K562 (cell line): ENCODE measurements around the gene MARK2. TPM values are rescaled to one million over a fixed set of nuclear protein-coding genes. Genes with fewer than 3 reads are reported as not detected.

ENCODE experiments used
- ATAC-seq: fragments of 200-7000 bp; cut with Tn5 transposase; 3 replicates; pipeline ENCODE4 v1.9.1; 2020; ENCODE audit warnings: moderate library complexity
- BruUV-seq: library from RNA; stranded (reverse); fragments of 400-500 nt; replicated peaks from 2 replicates; lab custom pipeline; 2021; lab: Mats Ljungman, UMichigan
- CTCF ChIA-PET: fragments of 300-600 bp; formaldehyde crosslinking; extraction: SDS; loops from one replicate; lab custom pipeline; 2021; ENCODE audit warnings: low intra/inter-chr PET ratio; lab: Yijun Ruan, JAX
- POLR2A ChIA-PET: fragments of 300-600, 350-650 bp; sonication (Branson Sonifier 250); formaldehyde crosslinking; extraction: SDS; loops from one replicate; lab custom pipeline; 2021; ENCODE audit warnings: antibody characterized with exemption, inconsistent platforms; lab: Yijun Ruan, JAX
- DNase-seq, 4 experiments: peaks; one replicate each; pipeline versions ENCODE4 v3.0.0 to v3.0.0-alpha.2; 2011 to 2018; ENCODE audit warnings: low spot score in 3 of 4, mixed read lengths in 3 of 4; ENCODE audit errors: extremely low read depth in 1 of 4
- FAIRE-seq: peaks from 2 replicates; lab custom pipeline; 2011; peaks lifted over from hg19 to GRCh38; lab: Jason Lieb, UNC
- H2AFZ ChIP-seq: 2 replicates; pipeline ENCODE4 v1.6.0; 2011; ENCODE audit warnings: low read depth, low read length, control low read depth, inconsistent platforms
- H3K27ac ChIP-seq: fragments of 200-600 bp; 3 replicates; pipeline ENCODE4 v1.8.0; 2011; ENCODE audit warnings: low read depth, mild to moderate bottlenecking, control low read depth, inconsistent platforms, low read length, moderate library complexity, mixed read lengths; ENCODE audit errors: extremely low read depth
- H3K27me3 ChIP-seq, 2 experiments: fragments of 300-600 bp in 1 of 2; 2 replicates in 1 of 2; 3 replicates in 1 of 2; pipeline versions ENCODE4 v1.6.0 to v1.8.0; 2011; ENCODE audit warnings: inconsistent platforms in 2 of 2, low read length in 2 of 2, mild to moderate bottlenecking in 1 of 2, mixed read lengths in 1 of 2, moderate library complexity in 1 of 2; ENCODE audit not compliant: control insufficient read depth in 2 of 2, insufficient read depth in 2 of 2
- H3K36me3 ChIP-seq: fragments of 300-600 bp; 3 replicates; pipeline ENCODE4 v1.8.0; 2011; ENCODE audit warnings: mild to moderate bottlenecking, low read length, inconsistent platforms; ENCODE audit not compliant: control insufficient read depth, insufficient read depth
- H3K4me1 ChIP-seq, 2 experiments: fragments of 200-600 bp in 1 of 2; replicated peaks in 1 of 2; 2 replicates in 1 of 2; 3 replicates in 1 of 2; pipeline versions ENCODE4 v1.5.1 to v1.8.0; 2011; ENCODE audit warnings: inconsistent platforms in 2 of 2, low read length in 2 of 2, mild to moderate bottlenecking in 1 of 2, mixed read lengths in 1 of 2, moderate library complexity in 1 of 2; ENCODE audit not compliant: control insufficient read depth in 2 of 2, insufficient read depth in 2 of 2
- H3K4me2 ChIP-seq: 2 replicates; pipeline ENCODE4 v1.6.1; 2011; ENCODE audit warnings: low read length, control low read depth, inconsistent platforms, mixed read lengths; ENCODE audit not compliant: insufficient read depth
- H3K4me3 ChIP-seq: fragments of 200-600 bp; sonication (generic), shearing (Covaris generic); 2 replicates; pipeline ENCODE4 v1.5.1; 2016; ENCODE audit warnings: control low read depth, inconsistent platforms
- H3K79me2 ChIP-seq: fragments of 200-600 bp; 3 replicates; pipeline ENCODE4 v1.8.0; 2011; ENCODE audit warnings: low read length, inconsistent platforms; ENCODE audit not compliant: control insufficient read depth, insufficient read depth
- H3K9ac ChIP-seq, 2 experiments: 2 replicates each; pipeline versions ENCODE4 v1.6.0 to v1.6.1; 2011; ENCODE audit warnings: low read depth in 2 of 2, low read length in 2 of 2, control low read depth in 1 of 2, inconsistent platforms in 1 of 2, mild to moderate bottlenecking in 1 of 2, mixed read lengths in 1 of 2; ENCODE audit not compliant: insufficient read depth in 1 of 2
- H3K9me1 ChIP-seq: one replicate; pipeline ENCODE4 v1.6.0; 2011; ENCODE audit warnings: inconsistent platforms, mild to moderate bottlenecking, low read length, moderate library complexity; ENCODE audit not compliant: control insufficient read depth, insufficient read depth
- H3K9me3 ChIP-seq: replicated peaks from 2 replicates; pipeline ENCODE4 v1.5.1; 2011; ENCODE audit warnings: low read depth, low read length, inconsistent platforms; ENCODE audit not compliant: control insufficient read depth, insufficient read depth
- H4K20me1 ChIP-seq: replicated peaks from 2 replicates; pipeline ENCODE4 v1.6.1; 2011; ENCODE audit warnings: low read length, inconsistent platforms, mixed read lengths; ENCODE audit not compliant: control insufficient read depth, insufficient read depth
- BCL6 ChIP-seq: fragments of 250-450 bp; sonication (Bioruptor Pico); IDR thresholded peaks from 2 replicates; pipeline ENCODE4 v1.4.0; 2020
- BRF1 ChIP-seq: IDR thresholded peaks from 3 replicates; pipeline ENCODE4 v1.6.1; 2011; ENCODE audit warnings: borderline replicate concordance, mild to moderate bottlenecking; ENCODE audit not compliant: insufficient read length; ENCODE audit errors: extremely low read depth
- HDGF ChIP-seq: fragments of 450-650 bp; IDR thresholded peaks from 2 replicates; pipeline ENCODE4 v1.6.1; 2016
- MCM2 ChIP-seq: fragments of 450-650 bp; IDR thresholded peaks from 2 replicates; pipeline ENCODE4 v1.6.1; 2017; ENCODE audit warnings: low read depth, mild to moderate bottlenecking
- PTBP1 ChIP-seq: fragments of 200-400 bp; formaldehyde crosslinking; IDR thresholded peaks from 2 replicates; pipeline ENCODE4 v1.6.1; 2017; ENCODE audit warnings: low read depth, low read length
- RAD21 ChIP-seq, 2 experiments: fragments of 250-450 bp in 1 of 2; fragments of 450-650 bp in 1 of 2; sonication (Bioruptor Pico) in 1 of 2; formaldehyde crosslinking in 1 of 2; IDR thresholded peaks in 1 of 2; conservative IDR thresholded peaks in 1 of 2; 2 replicates each; pipeline versions ENCODE4 v1.4.0 to v1.8.0; 2020 to 2022; ENCODE audit warnings: mild to moderate bottlenecking in 2 of 2, moderate library complexity in 1 of 2
- RAD51 ChIP-seq: fragments of 450-650 bp; IDR thresholded peaks from 2 replicates; pipeline ENCODE4 v1.7.1; 2016; ENCODE audit warnings: low read depth, mild to moderate bottlenecking, borderline replicate concordance
- RBBP5 ChIP-seq: fragments of 200-600 bp; sonication (generic); IDR thresholded peaks from 2 replicates; pipeline ENCODE4 v1.6.1; 2012; ENCODE audit warnings: borderline replicate concordance, mild to moderate bottlenecking, low read length, control low read depth, inconsistent platforms; ENCODE audit not compliant: insufficient read depth, poor library complexity, severe bottlenecking
- RNF2 ChIP-seq: sonication (generic); IDR thresholded peaks from 2 replicates; pipeline ENCODE4 v1.6.1; 2016
- SAFB ChIP-seq: fragments of 200-400 bp; formaldehyde crosslinking; IDR thresholded peaks from 2 replicates; pipeline ENCODE4 v1.6.1; 2017; ENCODE audit warnings: low read depth, low read length, borderline replicate concordance
- SAFB2 ChIP-seq: fragments of 200-400 bp; formaldehyde crosslinking; IDR thresholded peaks from 2 replicates; pipeline ENCODE4 v1.6.1; 2018; ENCODE audit warnings: borderline replicate concordance, low read length, low read depth, moderate library complexity; ENCODE audit not compliant: severe bottlenecking
- ZKSCAN8 ChIP-seq: fragments of 200-800 bp; sonication (Bioruptor generic); IDR thresholded peaks from 2 replicates; pipeline ENCODE4 v1.6.1; 2016; ENCODE audit warnings: missing genetic modification characterization, missing compliant biosample characterization
- ZNF324 ChIP-seq: fragments of 250-450 bp; sonication (Bioruptor Pico); IDR thresholded peaks from 2 replicates; pipeline ENCODE4 v1.4.0; 2020; ENCODE audit warnings: mild to moderate bottlenecking
- ZNF830 ChIP-seq: fragments of 250-450 bp; sonication (Bioruptor Pico); IDR thresholded peaks from 2 replicates; pipeline ENCODE4 v1.5.0; 2021; ENCODE audit warnings: mild to moderate bottlenecking
- ZSCAN32 ChIP-seq: fragments of 450-650 bp; formaldehyde crosslinking; IDR thresholded peaks from 2 replicates; pipeline ENCODE4 v1.4.0; 2020; ENCODE audit warnings: mild to moderate bottlenecking, moderate library complexity
- WGBS: fragments of 100-300 bp; shearing (Covaris generic); methylation state at CpG from one replicate; pipeline ENCODE4 v1.1.6; 2016; ENCODE audit warnings: low coverage, mixed read lengths; ENCODE audit not compliant: insufficient coverage; ENCODE audit errors: missing lambda C conversion rate; 5-methylcytosine and 5-hydroxymethylcytosine counted together
- in situ Hi-C: fragments of 300-500 bp; cut with MboI; formaldehyde crosslinking; loops from 4 replicates; pipeline ENCODE4 v1.15.0; 2018; ENCODE audit warnings: inconsistent platforms, mixed read lengths
- intact Hi-C: fragments of 100-400 bp; cut with micrococcal nuclease; formaldehyde crosslinking; loops from 2 replicates; pipeline ENCODE4 v1.14.2; 2022
- polyA plus RNA-seq, 8 experiments: library from polyadenylated mRNA; depleted of rRNA in 4 of 8; stranded (reverse) in 5 of 8; unstranded in 3 of 8; fragments of >200 nt; fragmentation: Nextera tagmentation in 2 of 8; fragmentation: Illumina TruSeq in 1 of 8; extraction: Ambion mirVana in 2 of 8; extraction: Trizol in 1 of 8; gene quantifications; 2 replicates each; pipeline versions ENCODE4 v1.2.1 to v1.2.3, GENCODE V29; 2011 to 2014; ENCODE audit warnings: inconsistent platforms in 1 of 8, missing spikeins in 1 of 8
- total RNA-seq, 7 experiments: library from RNA; depleted of rRNA in 6 of 7; stranded (reverse); fragments of >200 nt in 6 of 7; fragmentation: Illumina TruSeq in 2 of 7; extraction: Trizol in 2 of 7; gene quantifications; 2 replicates each; pipeline versions ENCODE4 v1.2.1 to v1.2.3, GENCODE V29; 2011 to 2021; ENCODE audit warnings: low replicate concordance in 1 of 7
- TF ChIP-seq, protein P1 (sequence below): sonication (generic); formaldehyde crosslinking; IDR thresholded peaks from 2 replicates; pipeline ENCODE4 v1.8.0; 2022; ENCODE audit warnings: mild to moderate bottlenecking, missing genetic modification reagents, borderline replicate concordance
- TF ChIP-seq, protein P2 (sequence below): sonication (generic); formaldehyde crosslinking; IDR thresholded peaks from 2 replicates; pipeline ENCODE4 v1.8.0; 2022; ENCODE audit warnings: mild to moderate bottlenecking, missing genetic modification reagents

Gene MARK2
- total and polyA plus RNA-seq, 9 of the 15 experiments (the other 6 are each of a cell fraction or from before 2014, with no cell fraction given), result 0.32 to 43.5 (median 15.1) TPM

DNA sequence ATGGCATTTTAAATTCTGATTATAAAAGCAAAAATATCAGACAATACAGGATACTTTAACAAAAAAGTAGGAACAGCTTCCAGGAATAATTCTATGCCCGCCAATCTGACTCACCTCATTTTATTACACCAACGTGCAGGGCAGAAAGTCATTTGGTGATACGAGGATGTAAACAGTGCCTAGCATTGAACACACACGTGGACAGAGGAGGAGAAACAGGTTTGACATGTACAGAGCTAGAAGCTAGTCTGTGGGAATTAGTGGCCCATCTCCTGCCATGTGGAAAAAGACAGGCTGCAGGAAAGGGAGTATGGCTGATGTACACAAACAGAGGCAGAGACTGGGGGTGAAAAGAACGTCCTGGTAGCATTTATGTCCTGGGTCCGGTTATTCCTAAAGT, 34.7 kb upstream of the MARK2 start:
- WGBS, result 55% methylated on average over 6 of the region's 6 CpGs
- Histone ChIP-seq H4K20me1 (no peaks in the 10 kb centered on the region), H3K79me2 (no peaks in the 10 kb centered on the region), H2AFZ (no peak overlapping the region), H3K9ac (no peak overlapping the region), H3K4me3 (no peak overlapping the region), H3K27me3 (no peaks in the 10 kb centered on the region), H3K9me3 (no peaks in the 10 kb centered on the region), H3K36me3 (no peaks in the 10 kb centered on the region), H3K4me1 (peaks cover 9 to 10% of the 10 kb centered on the region in 2 experiments), H3K9me1 (no peaks in the 10 kb centered on the region), H3K4me2 (no peak overlapping the region), H3K27ac (no peak overlapping the region)
- in situ Hi-C loops (no loop called here), intact Hi-C loops (no loop called here)
- ChIA-PET POLR2A (interaction anchor here (2.1 kb wide), 1 partner anchor 13 kb away, joined by 7 read pairs; no protein-coding TSS in a partner anchor), CTCF (no interaction called here)
- FAIRE-seq (no peak), DNase-seq (no peak), ATAC-seq (no peak)
- no TSS peak for BruUV-seq
- TF ChIP-seq ZKSCAN8 (CRISPR knock-in tag) (no peak), HDGF (no peak), ZNF830 (CRISPR knock-in tag) (no peak), RNF2 (no peak), ZSCAN32 (CRISPR knock-in tag) (no peak), PTBP1 (no peak), MCM2 (no peak), RAD51 (no peak), ZNF324 (CRISPR knock-in tag) (no peak), RBBP5 (no peak), BCL6 (no peak), BRF1 (no peak), RAD21 (CRISPR knock-in tag; conservative IDR thresholded peaks at IDR 0.05 in 1 of 2, IDR thresholded peaks at IDR 0.05 in 1 of 2) (no peak), SAFB (no peak), SAFB2 (no peak)
- TF ChIP-seq, protein P1, sequence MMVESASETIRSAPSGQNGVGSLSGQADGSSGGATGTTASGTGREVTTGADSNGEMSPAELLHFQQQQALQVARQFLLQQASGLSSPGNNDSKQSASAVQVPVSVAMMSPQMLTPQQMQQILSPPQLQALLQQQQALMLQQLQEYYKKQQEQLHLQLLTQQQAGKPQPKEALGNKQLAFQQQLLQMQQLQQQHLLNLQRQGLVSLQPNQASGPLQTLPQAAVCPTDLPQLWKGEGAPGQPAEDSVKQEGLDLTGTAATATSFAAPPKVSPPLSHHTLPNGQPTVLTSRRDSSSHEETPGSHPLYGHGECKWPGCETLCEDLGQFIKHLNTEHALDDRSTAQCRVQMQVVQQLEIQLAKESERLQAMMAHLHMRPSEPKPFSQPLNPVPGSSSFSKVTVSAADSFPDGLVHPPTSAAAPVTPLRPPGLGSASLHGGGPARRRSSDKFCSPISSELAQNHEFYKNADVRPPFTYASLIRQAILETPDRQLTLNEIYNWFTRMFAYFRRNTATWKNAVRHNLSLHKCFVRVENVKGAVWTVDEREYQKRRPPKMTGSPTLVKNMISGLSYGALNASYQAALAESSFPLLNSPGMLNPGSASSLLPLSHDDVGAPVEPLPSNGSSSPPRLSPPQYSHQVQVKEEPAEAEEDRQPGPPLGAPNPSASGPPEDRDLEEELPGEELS (CRISPR knock-in tag), result no peak
- TF ChIP-seq, protein P2, sequence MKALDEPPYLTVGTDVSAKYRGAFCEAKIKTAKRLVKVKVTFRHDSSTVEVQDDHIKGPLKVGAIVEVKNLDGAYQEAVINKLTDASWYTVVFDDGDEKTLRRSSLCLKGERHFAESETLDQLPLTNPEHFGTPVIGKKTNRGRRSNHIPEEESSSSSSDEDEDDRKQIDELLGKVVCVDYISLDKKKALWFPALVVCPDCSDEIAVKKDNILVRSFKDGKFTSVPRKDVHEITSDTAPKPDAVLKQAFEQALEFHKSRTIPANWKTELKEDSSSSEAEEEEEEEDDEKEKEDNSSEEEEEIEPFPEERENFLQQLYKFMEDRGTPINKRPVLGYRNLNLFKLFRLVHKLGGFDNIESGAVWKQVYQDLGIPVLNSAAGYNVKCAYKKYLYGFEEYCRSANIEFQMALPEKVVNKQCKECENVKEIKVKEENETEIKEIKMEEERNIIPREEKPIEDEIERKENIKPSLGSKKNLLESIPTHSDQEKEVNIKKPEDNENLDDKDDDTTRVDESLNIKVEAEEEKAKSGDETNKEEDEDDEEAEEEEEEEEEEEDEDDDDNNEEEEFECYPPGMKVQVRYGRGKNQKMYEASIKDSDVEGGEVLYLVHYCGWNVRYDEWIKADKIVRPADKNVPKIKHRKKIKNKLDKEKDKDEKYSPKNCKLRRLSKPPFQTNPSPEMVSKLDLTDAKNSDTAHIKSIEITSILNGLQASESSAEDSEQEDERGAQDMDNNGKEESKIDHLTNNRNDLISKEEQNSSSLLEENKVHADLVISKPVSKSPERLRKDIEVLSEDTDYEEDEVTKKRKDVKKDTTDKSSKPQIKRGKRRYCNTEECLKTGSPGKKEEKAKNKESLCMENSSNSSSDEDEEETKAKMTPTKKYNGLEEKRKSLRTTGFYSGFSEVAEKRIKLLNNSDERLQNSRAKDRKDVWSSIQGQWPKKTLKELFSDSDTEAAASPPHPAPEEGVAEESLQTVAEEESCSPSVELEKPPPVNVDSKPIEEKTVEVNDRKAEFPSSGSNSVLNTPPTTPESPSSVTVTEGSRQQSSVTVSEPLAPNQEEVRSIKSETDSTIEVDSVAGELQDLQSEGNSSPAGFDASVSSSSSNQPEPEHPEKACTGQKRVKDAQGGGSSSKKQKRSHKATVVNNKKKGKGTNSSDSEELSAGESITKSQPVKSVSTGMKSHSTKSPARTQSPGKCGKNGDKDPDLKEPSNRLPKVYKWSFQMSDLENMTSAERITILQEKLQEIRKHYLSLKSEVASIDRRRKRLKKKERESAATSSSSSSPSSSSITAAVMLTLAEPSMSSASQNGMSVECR, result no peak
